Mesenchymal stem cell (in vitro differentiated cells and primary cell): ENCODE data around the gene SMPD3.
A peak's percentile ranks its signal among the peaks of the same experiment; 100 is the strongest.

Experiments used
- DNase-seq: peaks from one replicate; pipeline ENCODE4 v3.0.0-alpha.2; 2013
- H2AFZ ChIP-seq: one replicate; pipeline ENCODE4 v1.6.1; 2013; ENCODE audit warnings: low read depth, mild to moderate bottlenecking, control low read depth, inconsistent platforms, low read length, moderate library complexity
- H2AK5ac ChIP-seq: 2 replicates; pipeline ENCODE4 v1.6.1; 2013; ENCODE audit warnings: low read length, moderate library complexity, mild to moderate bottlenecking, inconsistent platforms; ENCODE audit not compliant: severe bottlenecking
- H2BK120ac ChIP-seq: one replicate; pipeline ENCODE4 v1.6.1; 2013; ENCODE audit warnings: low read depth, mild to moderate bottlenecking, inconsistent platforms, low read length, moderate library complexity
- H2BK12ac ChIP-seq, 2 experiments: one replicate each; pipeline ENCODE4 v1.6.1; 2013; ENCODE audit warnings: inconsistent platforms in 2 of 2, low read length in 2 of 2, mild to moderate bottlenecking in 2 of 2, moderate library complexity in 2 of 2, control low read depth in 1 of 2
- H2BK15ac ChIP-seq: one replicate; pipeline ENCODE4 v1.6.1; 2013; ENCODE audit warnings: mild to moderate bottlenecking, low read depth, inconsistent platforms; ENCODE audit not compliant: poor library complexity, severe bottlenecking
- H2BK5ac ChIP-seq: 2 replicates; pipeline ENCODE4 v1.6.1; 2013; ENCODE audit warnings: low read depth, mild to moderate bottlenecking, low read length, control low read depth, inconsistent platforms; ENCODE audit not compliant: poor library complexity, severe bottlenecking
- H3K14ac ChIP-seq, 2 experiments: one replicate each; pipeline ENCODE4 v1.6.1; 2013; ENCODE audit warnings: inconsistent platforms in 2 of 2, low read length in 2 of 2, control low read depth in 1 of 2, mild to moderate bottlenecking in 1 of 2, moderate library complexity in 1 of 2
- H3K18ac ChIP-seq, 2 experiments: one replicate each; pipeline ENCODE4 v1.6.1; 2013; ENCODE audit warnings: inconsistent platforms in 2 of 2, low read length in 2 of 2, control low read depth in 1 of 2, low read depth in 1 of 2, mild to moderate bottlenecking in 1 of 2
- H3K23ac ChIP-seq, 2 experiments: one replicate each; pipeline ENCODE4 v1.6.1; 2013; ENCODE audit warnings: inconsistent platforms in 2 of 2, low read length in 2 of 2, mild to moderate bottlenecking in 2 of 2, moderate library complexity in 2 of 2, control low read depth in 1 of 2
- H3K27ac ChIP-seq: 2 replicates; pipeline ENCODE4 v1.5.1; 2013; ENCODE audit warnings: mild to moderate bottlenecking, moderate library complexity, low read length, control low read depth, inconsistent platforms; ENCODE audit not compliant: poor library complexity, severe bottlenecking
- H3K27me3 ChIP-seq, 2 experiments: 2 replicates each; pipeline versions ENCODE4 v1.6.1 to v1.7.0; 2013; ENCODE audit warnings: low read length in 2 of 2, mild to moderate bottlenecking in 2 of 2, moderate library complexity in 2 of 2, control low read depth in 1 of 2, inconsistent platforms in 1 of 2; ENCODE audit not compliant: control insufficient read depth in 1 of 2, insufficient read depth in 1 of 2
- H3K36me3 ChIP-seq, 2 experiments: 2 replicates each; pipeline versions ENCODE4 v1.6.1 to v1.7.0; 2013; ENCODE audit warnings: low read length in 2 of 2, control low read depth in 1 of 2, inconsistent platforms in 1 of 2, low read depth in 1 of 2, mild to moderate bottlenecking in 1 of 2; ENCODE audit not compliant: insufficient read depth in 2 of 2, control insufficient read depth in 1 of 2
- H3K4ac ChIP-seq, 2 experiments: one replicate each; pipeline ENCODE4 v1.6.1; 2013; ENCODE audit warnings: inconsistent platforms in 2 of 2, low read length in 2 of 2, mild to moderate bottlenecking in 2 of 2, moderate library complexity in 2 of 2, control low read depth in 1 of 2, low read depth in 1 of 2
- H3K4me1 ChIP-seq: 2 replicates; pipeline ENCODE4 v1.6.1; 2013; ENCODE audit warnings: low read depth, low read length, control low read depth; ENCODE audit not compliant: control insufficient read depth, insufficient read depth
- H3K4me2 ChIP-seq: 2 replicates; pipeline ENCODE4 v1.6.1; 2013; ENCODE audit warnings: low read length, mild to moderate bottlenecking, inconsistent platforms; ENCODE audit not compliant: poor library complexity, severe bottlenecking
- H3K4me3 ChIP-seq, 2 experiments: 2 replicates each; pipeline versions ENCODE4 v1.5.1 to v1.7.0; 2013; ENCODE audit warnings: low read length in 2 of 2, mild to moderate bottlenecking in 2 of 2, control low read depth in 1 of 2, low read depth in 1 of 2; ENCODE audit not compliant: insufficient read depth in 1 of 2
- H3K79me1 ChIP-seq: replicated peaks from 2 replicates; pipeline ENCODE4 v1.6.1; 2013; ENCODE audit warnings: mild to moderate bottlenecking, control low read depth, low read length, inconsistent platforms; ENCODE audit not compliant: poor library complexity, severe bottlenecking
- H3K9ac ChIP-seq: 2 replicates; pipeline ENCODE4 v1.7.0; 2013; ENCODE audit warnings: mild to moderate bottlenecking, low read length, moderate library complexity
- H3K9me3 ChIP-seq: 2 replicates; pipeline ENCODE4 v1.7.0; 2013; ENCODE audit warnings: mild to moderate bottlenecking, low read length; ENCODE audit not compliant: control insufficient read depth
- H4K8ac ChIP-seq: one replicate; pipeline ENCODE4 v1.6.1; 2013; ENCODE audit warnings: inconsistent platforms, mild to moderate bottlenecking, low read length, moderate library complexity
- H4K91ac ChIP-seq: one replicate; pipeline ENCODE4 v1.6.1; 2013; ENCODE audit warnings: mild to moderate bottlenecking, low read length, inconsistent platforms
- WGBS: methylation state at CpG from one replicate; pipeline ENCODE4 v1.1.7; 2013; ENCODE audit warnings: mixed read lengths; 5-methylcytosine and 5-hydroxymethylcytosine counted together

Gene SMPD3

GRCh38 chr16:68478526-68479250 lies 30.4 kb upstream of the SMPD3 start:
- Histone ChIP-seq H2BK5ac (no peak overlapping the region), H3K4me1 (no peaks in the 10 kb centered on the region), H2BK12ac (no peak overlapping the region), H3K9me3 (peaks cover 4% of the 10 kb centered on the region), H3K27ac (no peak overlapping the region), H3K14ac (peak overlapping the region in 1 of 2 experiments; percentile 41), H3K4me3 (no peak overlapping the region), H2BK15ac (no peak overlapping the region), H4K8ac (no peak overlapping the region), H3K79me1 (no peaks in the 10 kb centered on the region), H3K36me3 (no peaks in the 10 kb centered on the region), H3K4ac (no peak overlapping the region), H2AFZ (no peak overlapping the region), H3K27me3 (peaks cover 35 to 37% of the 10 kb centered on the region in 2 experiments), H3K23ac (peak overlapping the region in 1 of 2 experiments; percentile 23), H3K9ac (no peak overlapping the region), H2BK120ac (no peak overlapping the region), H4K91ac (no peak overlapping the region), H3K4me2 (no peak overlapping the region), H2AK5ac (no peak overlapping the region), H3K18ac (no peak overlapping the region)
- WGBS: 58% methylated on average over 2 of the region's 2 CpGs
- DNase-seq: no peak

GRCh38 chr16:68475071-68475470 lies 26.8 kb upstream of the SMPD3 start:
- Histone ChIP-seq H3K27me3 (peaks cover 47 to 62% of the 10 kb centered on the region in 2 experiments), H2AK5ac (no peak overlapping the region), H3K14ac (no peak overlapping the region), H3K36me3 (no peaks in the 10 kb centered on the region), H2BK15ac (no peak overlapping the region), H2BK5ac (no peak overlapping the region), H3K4ac (no peak overlapping the region), H3K9me3 (no peaks in the 10 kb centered on the region), H2BK120ac (no peak overlapping the region), H3K27ac (no peak overlapping the region), H3K4me1 (no peaks in the 10 kb centered on the region), H3K4me2 (no peak overlapping the region), H4K91ac (no peak overlapping the region), H2AFZ (no peak overlapping the region), H4K8ac (no peak overlapping the region), H3K18ac (no peak overlapping the region), H3K9ac (no peak overlapping the region), H3K4me3 (no peak overlapping the region), H2BK12ac (no peak overlapping the region), H3K23ac (no peak overlapping the region), H3K79me1 (no peaks in the 10 kb centered on the region)
- WGBS: 82% methylated on average over 3 of the region's 4 CpGs
- no peak for DNase-seq

GRCh38 chr16:68473358-68474070 lies 25.2 kb upstream of the SMPD3 start:
- no peak overlapping the region for H2BK120ac ChIP-seq
- H3K36me3 ChIP-seq: no peaks in the 10 kb centered on the region
- H3K79me1 ChIP-seq: no peaks in the 10 kb centered on the region
- H3K14ac ChIP-seq: no peak overlapping the region
- H3K27ac ChIP-seq: no peak overlapping the region
- H4K8ac ChIP-seq: no peak overlapping the region
- no peak overlapping the region for H3K18ac ChIP-seq
- no peaks in the 10 kb centered on the region for H3K4me1 ChIP-seq
- H4K91ac ChIP-seq: no peak overlapping the region
- no peak overlapping the region for H2AK5ac ChIP-seq
- H2BK15ac ChIP-seq: no peak overlapping the region
- no peak overlapping the region for H3K4me2 ChIP-seq
- H2BK5ac ChIP-seq: no peak overlapping the region
- 67% methylated on average over 5 of the region's 7 CpGs for WGBS
- no peaks in the 10 kb centered on the region for H3K9me3 ChIP-seq
- DNase-seq: no peak
- H3K4ac ChIP-seq: no peak overlapping the region
- H3K27me3 ChIP-seq: peaks cover 45 to 54% of the 10 kb centered on the region in 2 experiments
- H2AFZ ChIP-seq: no peak overlapping the region
- no peak overlapping the region for H3K23ac ChIP-seq
- H3K9ac ChIP-seq: no peak overlapping the region
- H3K4me3 ChIP-seq: no peak overlapping the region
- H2BK12ac ChIP-seq: no peak overlapping the region

- H3K4me3 ChIP-seq: no peak overlapping the region
- H2BK12ac ChIP-seq: no peak overlapping the region
- H4K8ac ChIP-seq: no peak overlapping the region
- no peaks in the 10 kb centered on the region for H3K79me1 ChIP-seq
- H3K4me2 ChIP-seq: no peak overlapping the region
- no peak overlapping the region for H2AK5ac ChIP-seq
- H3K9me3 ChIP-seq: no peaks in the 10 kb centered on the region
- H3K4me1 ChIP-seq: no peaks in the 10 kb centered on the region
- no peak overlapping the region for H2BK15ac ChIP-seq
- no peak overlapping the region for H4K91ac ChIP-seq
- H3K27ac ChIP-seq: no peak overlapping the region
- H3K27me3 ChIP-seq: peaks cover 52 to 58% of the 10 kb centered on the region in 2 experiments
- no peak overlapping the region for H2BK120ac ChIP-seq
- WGBS: 78% methylated on average over 5 of the region's 5 CpGs
- H2AFZ ChIP-seq: no peak overlapping the region
- H3K14ac ChIP-seq: no peak overlapping the region
- no peak overlapping the region for H3K4ac ChIP-seq
- no peak overlapping the region for H3K18ac ChIP-seq
- no peaks in the 10 kb centered on the region for H3K36me3 ChIP-seq
- H3K23ac ChIP-seq: no peak overlapping the region
- no peak overlapping the region for H3K9ac ChIP-seq
- no peak overlapping the region for H2BK5ac ChIP-seq
- DNase-seq: no peak
Observed at GRCh38 chr16:68472581-68472980, 24.3 kb upstream of the SMPD3 start.
